Fibroblast of lung (primary cell): ENCODE data around the gene OR5AC2. TPM values are rescaled to one million over a fixed set of nuclear protein-coding genes. Genes with fewer than 3 reads are reported as not detected.
A peak's percentile ranks its signal among the peaks of the same experiment; 100 is the strongest.

Experiments
- DNase-seq, 2 donors: peaks; one replicate each; pipeline versions ENCODE4 v3.0.0 to v3.0.0-alpha.2; 2010; ENCODE audit warnings: low read depth in 2 of 2
- H2AFZ ChIP-seq: 2 replicates; pipeline ENCODE4 v1.5.1; 2012; ENCODE audit warnings: low read length, control low read depth, inconsistent platforms
- H3K27ac ChIP-seq: 2 replicates; pipeline ENCODE4 v1.5.1; 2011; ENCODE audit warnings: low read length, control low read depth; ENCODE audit not compliant: insufficient read depth
- H3K27me3 ChIP-seq: 2 replicates; pipeline ENCODE4 v1.5.1; 2011; ENCODE audit warnings: mild to moderate bottlenecking, low read length; ENCODE audit not compliant: control insufficient read depth, insufficient read depth
- H3K36me3 ChIP-seq: 2 replicates; pipeline ENCODE4 v1.5.1; 2011; ENCODE audit warnings: low read length; ENCODE audit not compliant: control insufficient read depth, insufficient read depth
- H3K4me1 ChIP-seq: 2 replicates; pipeline ENCODE4 v1.5.1; 2011; ENCODE audit warnings: low read length; ENCODE audit not compliant: control insufficient read depth, insufficient read depth; ENCODE audit errors: extremely low read depth
- H3K4me2 ChIP-seq: 2 replicates; pipeline ENCODE4 v1.5.1; 2011; ENCODE audit warnings: low read length, control low read depth; ENCODE audit not compliant: insufficient read depth; ENCODE audit errors: extremely low read depth
- H3K4me3 ChIP-seq, 4 experiments: fragments of 200-600 bp in 1 of 4; sonication (generic) in 1 of 4; replicated peaks in 1 of 4; 2 replicates each; pipeline ENCODE4 v1.5.1; 2011 to 2016; ENCODE audit warnings: low read length in 4 of 4, low read depth in 3 of 4, mild to moderate bottlenecking in 3 of 4, control low read depth in 2 of 4, inconsistent platforms in 1 of 4, mixed read lengths in 1 of 4; ENCODE audit not compliant: insufficient read depth in 1 of 4; ENCODE audit errors: control extremely low read depth in 1 of 4
- H3K79me2 ChIP-seq: 2 replicates; pipeline ENCODE4 v1.5.1; 2012; ENCODE audit warnings: mild to moderate bottlenecking, low read length, inconsistent platforms; ENCODE audit not compliant: control insufficient read depth, insufficient read depth
- H3K9ac ChIP-seq: 2 replicates; pipeline ENCODE4 v1.5.1; 2011; ENCODE audit warnings: mild to moderate bottlenecking, low read length, control low read depth; ENCODE audit not compliant: insufficient read depth
- H3K9me3 ChIP-seq: 2 replicates; pipeline ENCODE4 v1.5.1; 2012; ENCODE audit warnings: low read depth, low read length; ENCODE audit not compliant: control insufficient read depth, insufficient read depth
- H4K20me1 ChIP-seq: 2 replicates; pipeline ENCODE4 v1.5.1; 2011; ENCODE audit warnings: low read length; ENCODE audit not compliant: control insufficient read depth, insufficient read depth; ENCODE audit errors: extremely low read depth
- CTCF ChIP-seq, 2 donors: IDR thresholded peaks in 1 of 2; conservative IDR thresholded peaks in 1 of 2; 1 replicate in 1 of 2; 2 replicates in 1 of 2; pipeline ENCODE4 v1.5.1; 2011 to 2012; ENCODE audit warnings: low read length in 2 of 2, control low read depth in 1 of 2, inconsistent platforms in 1 of 2, low read depth in 1 of 2, mild to moderate bottlenecking in 1 of 2
- EZH2 ChIP-seq: IDR thresholded peaks from 2 replicates; pipeline ENCODE4 v1.5.1; 2012; ENCODE audit warnings: low read length, control low read depth, mild to moderate bottlenecking; ENCODE audit errors: missing control alignments
- polyA plus RNA-seq, 2 donors: library from polyadenylated mRNA; depleted of rRNA in 1 of 2; stranded (reverse) in 1 of 2; unstranded in 1 of 2; fragments of >200 nt; gene quantifications; 2 replicates each; pipeline ENCODE4 v1.2.1, GENCODE V29; 2011 to 2012; ENCODE audit warnings: missing spikeins in 1 of 2
- total RNA-seq: library from RNA; depleted of rRNA; stranded (reverse); fragments of >200 nt; gene quantifications from 2 replicates; pipeline ENCODE4 v1.2.1, GENCODE V29; 2014

Gene OR5AC2
- total and polyA plus RNA-seq, 2 donors (not counting 1 experiment from before 2014, with no cell fraction given): not detected

GRCh38 chr3:98058244-98058960 lies 28.6 kb upstream of the OR5AC2 start:
- H3K9ac ChIP-seq: no peak overlapping the region
- no peak overlapping the region for H3K4me2 ChIP-seq
- no peaks in the 10 kb centered on the region for H3K79me2 ChIP-seq
- no peak overlapping the region for H2AFZ ChIP-seq
- DNase-seq: no peak
- no peaks in the 10 kb centered on the region for H3K27me3 ChIP-seq
- no peak overlapping the region for H3K4me3 ChIP-seq
- no peaks in the 10 kb centered on the region for H3K9me3 ChIP-seq
- no peaks in the 10 kb centered on the region for H4K20me1 ChIP-seq
- no peaks in the 10 kb centered on the region for H3K4me1 ChIP-seq
- no peaks in the 10 kb centered on the region for H3K36me3 ChIP-seq
- TF ChIP-seq CTCF (conservative IDR thresholded peaks at IDR 0.05 in 1 of 2, IDR thresholded peaks at IDR 0.05 in 1 of 2; ENCODE audit: low read depth in 1 of 2, low read length in 2 of 2) (no peak), EZH2 (no peak)
- H3K27ac ChIP-seq: no peak overlapping the region

- no peaks in the 10 kb centered on the region for H4K20me1 ChIP-seq
- H3K79me2 ChIP-seq: no peaks in the 10 kb centered on the region
- H3K36me3 ChIP-seq: no peaks in the 10 kb centered on the region
- no peak overlapping the region for H3K4me3 ChIP-seq
- no peaks in the 10 kb centered on the region for H3K4me1 ChIP-seq
- H2AFZ ChIP-seq: no peak overlapping the region
- no peak overlapping the region for H3K4me2 ChIP-seq
- no peaks in the 10 kb centered on the region for H3K9me3 ChIP-seq
- no peaks in the 10 kb centered on the region for H3K27me3 ChIP-seq
- peak in 1 of 2 donors; percentile 13 for TF ChIP-seq CTCF (conservative IDR thresholded peaks at IDR 0.05 in 1 of 2, IDR thresholded peaks at IDR 0.05 in 1 of 2; ENCODE audit: low read depth in 1 of 2, low read length in 2 of 2)
- no peak for TF ChIP-seq EZH2
- H3K27ac ChIP-seq: no peak overlapping the region
- H3K9ac ChIP-seq: no peak overlapping the region
- no peak for DNase-seq
Measured at GRCh38 chr3:98068824-98069223, 18.1 kb upstream of the OR5AC2 start.

- H3K4me1 ChIP-seq: no peaks in the 10 kb centered on the region
- H3K79me2 ChIP-seq: no peaks in the 10 kb centered on the region
- H3K4me2 ChIP-seq: no peak overlapping the region
- TF ChIP-seq EZH2 (no peak), CTCF (conservative IDR thresholded peaks at IDR 0.05 in 1 of 2, IDR thresholded peaks at IDR 0.05 in 1 of 2; ENCODE audit: low read depth in 1 of 2, low read length in 2 of 2) (no peak)
- no peaks in the 10 kb centered on the region for H3K9me3 ChIP-seq
- no peak overlapping the region for H3K27ac ChIP-seq
- H3K27me3 ChIP-seq: no peaks in the 10 kb centered on the region
- no peak overlapping the region for H3K9ac ChIP-seq
- H3K4me3 ChIP-seq: no peak overlapping the region
- no peaks in the 10 kb centered on the region for H3K36me3 ChIP-seq
- no peak for DNase-seq
- H4K20me1 ChIP-seq: no peaks in the 10 kb centered on the region
- H2AFZ ChIP-seq: no peak overlapping the region
Measured at GRCh38 chr3:98070840-98071239, 16.1 kb upstream of the OR5AC2 start.
